Measurements from ENCODE around the gene C10orf71. TPM values are rescaled to one million over a fixed set of nuclear protein-coding genes. Genes with fewer than 3 reads are reported as not detected.

Gene C10orf71
- total and polyA plus RNA-seq, 2 of the 8 experiments (the other 6 are each of a cell fraction or from before 2014, with no cell fraction given), result not detected

- no peak overlapping the region for H3K27ac ChIP-seq (ENCODE audit: low read depth, low read length)
- DNase-seq (ENCODE audit: low read depth in 1 of 2, low spot score in 2 of 2), result no peak
- H2AFZ ChIP-seq (ENCODE audit: low read length), result no peak overlapping the region
- H2BK5ac ChIP-seq (ENCODE audit: low read depth, low read length), result no peak overlapping the region
- no peak overlapping the region for H4K5ac ChIP-seq (ENCODE audit: insufficient read length, low read depth, low read length)
- ChIA-PET CTCF (ENCODE audit: partially characterized antibody) (interaction anchor here (0.7 to 1.6 kb wide), 5 partner anchors 13 to 119 kb away, joined by 3 read pairs; no protein-coding TSS in a partner anchor), POLR2A (ENCODE audit: partially characterized antibody) (interaction anchor here (0.6 kb wide), 1 partner anchor 507 kb away, joined by 3 read pairs; no protein-coding TSS in a partner anchor)
- no peak overlapping the region for H3K18ac ChIP-seq (ENCODE audit: extremely low read depth, low read length)
- H3K27me3 ChIP-seq (replicated peaks in 1 of 4; ENCODE audit: control insufficient read depth in 3 of 4, extremely low read depth in 1 of 4, insufficient read depth in 3 of 4, low read length in 3 of 4), result no peaks in the 10 kb centered on the region
- no peak overlapping the region for H3K23ac ChIP-seq (ENCODE audit: insufficient read length)
- no peak overlapping the region for H3K4me3 ChIP-seq (ENCODE audit: extremely low read depth in 1 of 4, insufficient read depth in 2 of 4, low read depth in 3 of 4, low read length in 4 of 4)
- H2BK12ac ChIP-seq (ENCODE audit: low read depth, low read length), result no peak overlapping the region
- no peak overlapping the region for H3K56ac ChIP-seq (replicated peaks; ENCODE audit: insufficient read length, low read depth, low read length)
- no peaks in the 10 kb centered on the region for H3K4me1 ChIP-seq (replicated peaks in 1 of 4; ENCODE audit: control insufficient read depth in 3 of 4, insufficient read depth in 4 of 4, low read length in 3 of 4)
- no peak overlapping the region for H3K14ac ChIP-seq (ENCODE audit: insufficient read length)
- H4K91ac ChIP-seq (replicated peaks; ENCODE audit: insufficient read length, low read length), result no peak overlapping the region
- no peaks in the 10 kb centered on the region for H3K79me1 ChIP-seq (ENCODE audit: low read depth, low read length)
- H3K4ac ChIP-seq (replicated peaks; ENCODE audit: insufficient read length, low read depth, low read length), result no peak overlapping the region
- no peak overlapping the region for H2BK20ac ChIP-seq (ENCODE audit: low read length)
- WGBS, 2 experiments (ENCODE audit: extremely low coverage in 1 of 2, insufficient coverage in 1 of 2, insufficient read length in 1 of 2, insufficient replicate concordance in 2 of 2, low coverage in 1 of 2, low lambda C conversion rate in 2 of 2, missing lambda C conversion rate in 1 of 2), result 90% methylated on average over 6 of the region's 10 CpGs; no CpG with 5 or more reads in 1 of the 2 experiments
- no peak for FAIRE-seq
- H4K20me1 ChIP-seq (replicated peaks in 1 of 2; ENCODE audit: control insufficient read depth in 1 of 2, insufficient read depth in 2 of 2, low read length in 2 of 2), result no peaks in the 10 kb centered on the region
- no peak overlapping the region for H4K8ac ChIP-seq (ENCODE audit: extremely low read depth, insufficient read depth, low read length)
- H3K4me2 ChIP-seq (ENCODE audit: insufficient read depth in 1 of 2, low read depth in 2 of 2, low read length in 2 of 2), result no peak overlapping the region
- H3K79me2 ChIP-seq (ENCODE audit: control insufficient read depth in 1 of 2, insufficient read depth in 2 of 2, low read length in 2 of 2), result no peaks in the 10 kb centered on the region
- no peaks in the 10 kb centered on the region for H3K36me3 ChIP-seq (ENCODE audit: control insufficient read depth in 2 of 4, insufficient read depth in 4 of 4, low read length in 3 of 4)
- H3K9me3 ChIP-seq (ENCODE audit: insufficient read depth in 2 of 2, low read depth in 1 of 2, low read length in 1 of 2), result no peaks in the 10 kb centered on the region
- no peak overlapping the region for H2BK120ac ChIP-seq (replicated peaks; ENCODE audit: low read depth, low read length)
- no peak overlapping the region for H2AK5ac ChIP-seq (ENCODE audit: low read depth, low read length)
- no peaks in the 10 kb centered on the region for H3K23me2 ChIP-seq (ENCODE audit: low read depth, low read length)
- no peak overlapping the region for H3K9ac ChIP-seq (replicated peaks in 1 of 4; ENCODE audit: extremely low read depth in 1 of 4, low read depth in 3 of 4, low read length in 3 of 4)
- no peak overlapping the region for H2BK15ac ChIP-seq (ENCODE audit: low read length)
- TF ChIP-seq NRF1 (IDR thresholded peaks at IDR 0.05; ENCODE audit: low read depth, low read length), result no peak
- TF ChIP-seq FOSL1 (IDR thresholded peaks at IDR 0.05; ENCODE audit: insufficient read depth, low read depth, low read length), result no peak
- TF ChIP-seq SP1 (IDR thresholded peaks at IDR 0.05; ENCODE audit: low read depth, low read length), result no peak
- TF ChIP-seq EZH2 (IDR thresholded peaks at IDR 0.05; ENCODE audit: low read depth, low read length, severe bottlenecking), result no peak
- no peak for TF ChIP-seq RFX5 (IDR thresholded peaks at IDR 0.05; ENCODE audit: borderline replicate concordance, low read depth, low read length)
- no peak for TF ChIP-seq SRF (IDR thresholded peaks at IDR 0.05; ENCODE audit: low read depth, low read length)
Measured at GRCh38 chr10:49288341-49289065, 10.5 kb upstream of the C10orf71 start.
